ENCODE results near the gene SLC7A1. TPM values are rescaled to one million over a fixed set of nuclear protein-coding genes. Genes with fewer than 3 reads are reported as not detected.

The SLC7A1 gene
- total RNA-seq, 2 experiments from 2014 or later: 175 to 184 TPM

- ChIA-PET POLR2A (no interaction called here), CTCF (interaction anchor here (0.5 kb wide), 1 partner anchor 121 kb away, joined by 4 read pairs; no protein-coding TSS in a partner anchor)
These were observed 93.0 kb downstream of the SLC7A1 start for GRCh38 chr13:29502391-29503008.

GRCh38 chr13:29501674-29502073 is 93.8 kb downstream of the SLC7A1 start:
- POLR2A ChIA-PET: no interaction called here
- CTCF ChIA-PET: no interaction called here

- ChIA-PET POLR2A (no interaction called here), CTCF (no interaction called here)
These were observed 95.1 kb downstream of the SLC7A1 start for GRCh38 chr13:29500386-29500785.

GRCh38 chr13:29499506-29500165 is 95.9 kb downstream of the SLC7A1 start:
- POLR2A ChIA-PET: no interaction called here
- CTCF ChIA-PET: no interaction called here

GRCh38 chr13:29498426-29499040 is 97.0 kb downstream of the SLC7A1 start:
- ChIA-PET CTCF (interaction anchor here (1.0 to 1.5 kb wide), 2 partner anchors 8 to 19 kb away, joined by 3 read pairs; no protein-coding TSS in a partner anchor), POLR2A (no interaction called here)

- POLR2A ChIA-PET: no interaction called here
- CTCF ChIA-PET: interaction anchor here (1.5 kb wide), 1 partner anchor 10 kb away, joined by 3 read pairs; no protein-coding TSS in a partner anchor
These were observed 98.3 kb downstream of the SLC7A1 start for GRCh38 chr13:29497137-29497654.

GRCh38 chr13:29496241-29496712 is 99.2 kb downstream of the SLC7A1 start:
- POLR2A ChIA-PET: no interaction called here
- CTCF ChIA-PET: no interaction called here

- ChIA-PET CTCF (no interaction called here), POLR2A (no interaction called here)
These were observed 101.0 kb downstream of the SLC7A1 start for GRCh38 chr13:29494520-29494919.

GRCh38 chr13:29493796-29494195 is 101.7 kb downstream of the SLC7A1 start:
- POLR2A ChIA-PET: no interaction called here
- CTCF ChIA-PET: no interaction called here

GRCh38 chr13:29491248-29491647 is 104.2 kb downstream of the SLC7A1 start:
- ChIA-PET CTCF (no interaction called here), POLR2A (no interaction called here)

GRCh38 chr13:29490561-29490885 is 105.0 kb downstream of the SLC7A1 start:
- CTCF ChIA-PET: no interaction called here
- POLR2A ChIA-PET: no interaction called here

GRCh38 chr13:29489650-29490560 is 105.6 kb downstream of the SLC7A1 start:
- CTCF ChIA-PET: no interaction called here
- POLR2A ChIA-PET: no interaction called here

- CTCF ChIA-PET: no interaction called here
- POLR2A ChIA-PET: no interaction called here
These were observed 107.7 kb downstream of the SLC7A1 start for GRCh38 chr13:29487466-29488454.

GRCh38 chr13:29486551-29486950 is 108.9 kb downstream of the SLC7A1 start:
- CTCF ChIA-PET: no interaction called here
- POLR2A ChIA-PET: no interaction called here

GRCh38 chr13:29484796-29485195 is 110.7 kb downstream of the SLC7A1 start:
- ChIA-PET POLR2A (no interaction called here), CTCF (no interaction called here)

GRCh38 chr13:29484236-29484635 is 111.3 kb downstream of the SLC7A1 start:
- CTCF ChIA-PET: no interaction called here

GRCh38 chr13:29483623-29484022 is 111.9 kb downstream of the SLC7A1 start:
- ChIA-PET CTCF (no interaction called here), POLR2A (no interaction called here)

More at GRCh38 chr13:29484236-29484635, 111.3 kb downstream of the SLC7A1 start:
- POLR2A ChIA-PET: no interaction called here

GRCh38 chr13:29483211-29483610 is 112.3 kb downstream of the SLC7A1 start:
- POLR2A ChIA-PET: no interaction called here
- CTCF ChIA-PET: no interaction called here

GRCh38 chr13:29482504-29482903 is 113.0 kb downstream of the SLC7A1 start:
- ChIA-PET CTCF (no interaction called here), POLR2A (no interaction called here)

Measured in activated CD8-positive, alpha-beta memory T cell treated with anti-CD3 and anti-CD28 coated beads for 36 hours (primary cell).